ENCODE data around the gene FKBP6.

DNA sequence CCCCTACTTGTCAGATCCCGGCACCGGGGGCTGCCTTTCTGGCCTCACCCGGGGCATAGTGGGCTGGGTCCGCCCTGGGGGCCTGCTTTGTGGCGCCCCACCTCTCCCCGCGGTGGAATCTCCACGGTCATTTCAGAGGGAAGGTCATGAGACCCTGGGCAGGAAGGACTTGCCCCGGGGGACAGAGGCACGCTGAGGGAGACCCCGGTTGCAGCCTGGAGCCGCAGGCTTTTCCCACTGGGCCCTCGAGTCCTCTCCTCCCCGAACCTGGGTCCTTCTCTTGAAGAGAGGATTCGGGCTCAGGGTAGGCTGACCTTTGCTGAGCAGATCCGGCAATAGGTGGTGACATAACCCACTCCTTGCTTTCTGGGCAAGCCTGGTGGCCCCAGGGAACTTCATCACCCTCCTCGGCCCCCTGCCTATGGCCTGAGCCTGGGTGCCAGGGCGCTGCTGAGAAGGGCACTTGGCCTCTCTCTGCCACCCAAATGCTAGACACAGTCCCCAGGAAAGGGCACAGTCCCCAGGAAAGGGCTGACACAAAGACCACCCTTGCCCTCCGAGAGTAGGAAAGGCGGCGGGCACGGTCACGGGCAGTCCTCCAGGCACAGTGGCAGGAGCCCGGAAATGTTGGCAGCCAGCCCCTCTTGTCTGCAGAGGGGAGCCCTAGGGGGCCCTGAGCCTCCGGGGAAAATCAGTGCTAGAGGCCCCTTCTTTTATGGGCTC, 36.2 kb downstream of the FKBP6 start:
- TF ChIP-seq, protein P1, sequence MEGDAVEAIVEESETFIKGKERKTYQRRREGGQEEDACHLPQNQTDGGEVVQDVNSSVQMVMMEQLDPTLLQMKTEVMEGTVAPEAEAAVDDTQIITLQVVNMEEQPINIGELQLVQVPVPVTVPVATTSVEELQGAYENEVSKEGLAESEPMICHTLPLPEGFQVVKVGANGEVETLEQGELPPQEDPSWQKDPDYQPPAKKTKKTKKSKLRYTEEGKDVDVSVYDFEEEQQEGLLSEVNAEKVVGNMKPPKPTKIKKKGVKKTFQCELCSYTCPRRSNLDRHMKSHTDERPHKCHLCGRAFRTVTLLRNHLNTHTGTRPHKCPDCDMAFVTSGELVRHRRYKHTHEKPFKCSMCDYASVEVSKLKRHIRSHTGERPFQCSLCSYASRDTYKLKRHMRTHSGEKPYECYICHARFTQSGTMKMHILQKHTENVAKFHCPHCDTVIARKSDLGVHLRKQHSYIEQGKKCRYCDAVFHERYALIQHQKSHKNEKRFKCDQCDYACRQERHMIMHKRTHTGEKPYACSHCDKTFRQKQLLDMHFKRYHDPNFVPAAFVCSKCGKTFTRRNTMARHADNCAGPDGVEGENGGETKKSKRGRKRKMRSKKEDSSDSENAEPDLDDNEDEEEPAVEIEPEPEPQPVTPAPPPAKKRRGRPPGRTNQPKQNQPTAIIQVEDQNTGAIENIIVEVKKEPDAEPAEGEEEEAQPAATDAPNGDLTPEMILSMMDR (IDR thresholded peaks at IDR 0.05 in 8 of 11, conservative IDR thresholded peaks at IDR 0.05 in 3 of 11), result no peak
- no peak for TF ChIP-seq POLR2AphosphoS5 (IDR thresholded peaks at IDR 0.05)

Data from spleen (tissue), 7 donors.